PC-3 (cell line): Measurements from ENCODE around the gene DNM3. TPM values are rescaled to one million over a fixed set of nuclear protein-coding genes. Genes with fewer than 3 reads are reported as not detected.

Experiments used
- ATAC-seq: fragments of 200-7000 bp; cut with Tn5 transposase; 2 replicates; pipeline ENCODE4 v1.9.1; 2020; ENCODE audit warnings: mild to moderate bottlenecking, moderate library complexity
- BruUV-seq: library from RNA; stranded (reverse); fragments of 400-500 nt; replicated peaks from 2 replicates; lab custom pipeline; 2021; lab: Mats Ljungman, UMichigan
- CTCF ChIA-PET: fragments of 300-600 bp; sonication (Branson Sonifier 250); formaldehyde crosslinking; loops from one replicate; lab custom pipeline; 2022; ENCODE audit warnings: antibody characterized with exemption; lab: Charles Lee
- POLR2A ChIA-PET: fragments of 300-600 bp; sonication (Branson Sonifier 250); formaldehyde crosslinking; loops from one replicate; lab custom pipeline; 2022; ENCODE audit warnings: antibody characterized with exemption; ENCODE audit not compliant: unreplicated experiment; lab: Charles Lee
- DNase-seq: peaks from one replicate; pipeline ENCODE4 v3.0.0-alpha.2; 2015
- H2AFZ ChIP-seq: fragments of 300-600 bp; sonication (generic); 2 replicates; pipeline ENCODE4 v1.6.0; 2016; ENCODE audit warnings: antibody characterized with exemption, low read length
- H3F3A ChIP-seq: fragments of 300-600 bp; sonication (generic); one replicate; pipeline ENCODE4 v1.6.0; 2017; ENCODE audit warnings: antibody characterized with exemption, low read length, control low read depth, mild to moderate bottlenecking; ENCODE audit not compliant: unreplicated experiment
- H3K27ac ChIP-seq: fragments of 300-600 bp; sonication (generic); 2 replicates; pipeline ENCODE4 v1.5.1; 2016; ENCODE audit warnings: mild to moderate bottlenecking, low read length
- H3K27me3 ChIP-seq: fragments of 300-600 bp; sonication (generic); 2 replicates; pipeline ENCODE4 v1.6.1; 2016; ENCODE audit warnings: low read length, mixed read lengths
- H3K36me3 ChIP-seq: fragments of 300-600 bp; sonication (generic); 2 replicates; pipeline ENCODE4 v1.6.1; 2016; ENCODE audit warnings: low read depth, mixed run types, low read length, mixed read lengths
- H3K4me1 ChIP-seq: fragments of 300-600 bp; sonication (generic); 2 replicates; pipeline ENCODE4 v1.5.1; 2016; ENCODE audit warnings: low read length; ENCODE audit not compliant: insufficient read depth
- H3K4me2 ChIP-seq: fragments of 300-600 bp; sonication (generic); 2 replicates; pipeline ENCODE4 v1.6.0; 2016; ENCODE audit warnings: low read length
- H3K4me3 ChIP-seq: fragments of 300-600 bp; sonication (generic); 2 replicates; pipeline ENCODE4 v1.5.1; 2016; ENCODE audit warnings: mild to moderate bottlenecking, low read length, mixed read lengths
- H3K79me2 ChIP-seq: fragments of 300-600 bp; sonication (generic); 2 replicates; pipeline ENCODE4 v1.6.1; 2017; ENCODE audit warnings: low read length, mixed read lengths
- H3K9ac ChIP-seq: fragments of 300-600 bp; sonication (generic); 2 replicates; pipeline ENCODE4 v1.6.0; 2016; ENCODE audit warnings: mild to moderate bottlenecking, low read length
- H3K9me2 ChIP-seq: fragments of 300-600 bp; sonication (generic); replicated peaks from 2 replicates; pipeline ENCODE4 v1.6.1; 2016; ENCODE audit warnings: mixed run types, low read length, mixed read lengths
- H3K9me3 ChIP-seq: fragments of 300-600 bp; sonication (generic); 2 replicates; pipeline ENCODE4 v1.6.1; 2016; ENCODE audit warnings: low read length, mixed read lengths
- H4K20me1 ChIP-seq: fragments of 300-600 bp; sonication (generic); 2 replicates; pipeline ENCODE4 v1.6.1; 2016; ENCODE audit warnings: low read length, mixed read lengths
- EZH2 ChIP-seq: fragments of 300-600 bp; sonication (generic); IDR thresholded peaks from one replicate; pipeline ENCODE4 v1.6.1; 2017; ENCODE audit warnings: antibody characterized with exemption, mild to moderate bottlenecking, low read length; ENCODE audit not compliant: unreplicated experiment
- EZH2phosphoT487 ChIP-seq: fragments of 300-600 bp; sonication (generic); IDR thresholded peaks from 2 replicates; pipeline ENCODE4 v1.6.1; 2018; ENCODE audit warnings: mild to moderate bottlenecking, antibody characterized with exemption, low read length, borderline replicate concordance
- intact Hi-C: fragments of 100-400 bp; cut with micrococcal nuclease; formaldehyde crosslinking; loops from 2 replicates; pipeline ENCODE4 v1.9.0; 2023
- total RNA-seq: library from RNA; depleted of rRNA; stranded (reverse); fragments of >200 nt; gene quantifications from 2 replicates; pipeline ENCODE4 v1.2.3, GENCODE V29; 2014
- TF ChIP-seq, protein P1 (sequence below): fragments of 300-600 bp; sonication (generic); conservative IDR thresholded peaks from 2 replicates; pipeline ENCODE4 v1.5.1; 2017; ENCODE audit warnings: antibody characterized with exemption, low read depth, mild to moderate bottlenecking, low read length

DNM3 gene
- total RNA-seq, 1 experiment from 2014 or later: 0.98 TPM

- Histone ChIP-seq H3K79me2 (no peaks in the 10 kb centered on the region), H3F3A (no peaks in the 10 kb centered on the region), H3K4me1 (peaks cover 10% of the 10 kb centered on the region), H3K27me3 (no peaks in the 10 kb centered on the region), H3K27ac (no peak overlapping the region), H3K4me3 (no peak overlapping the region), H3K4me2 (no peak overlapping the region; the same call in 1 of the 2 replicates), H3K9me3 (no peaks in the 10 kb centered on the region), H3K9ac (no peak overlapping the region), H2AFZ (no peak overlapping the region), H3K36me3 (no peaks in the 10 kb centered on the region), H3K9me2 (0 out of 2 replicates have a peak, but pooled peaks cover 5% of the 10 kb centered on the region), H4K20me1 (no peaks in the 10 kb centered on the region)
- ATAC-seq (peak; percentile 50; the same call in 1 of the 2 replicates), DNase-seq (peak; percentile 38)
- no peak for TF ChIP-seq EZH2phosphoT487
- ChIA-PET POLR2A (no interaction called here), CTCF (no interaction called here)
- intact Hi-C loops: no loop called here
- no TSS peak for BruUV-seq
Measured at GRCh38 chr1:172287208-172287607, 445.9 kb downstream of the DNM3 start.

- intact Hi-C loops: no loop called here
- CTCF ChIA-PET: no interaction called here
- no TSS peak for BruUV-seq
Measured at GRCh38 chr1:172288581-172288980, 447.3 kb downstream of the DNM3 start.

DNA sequence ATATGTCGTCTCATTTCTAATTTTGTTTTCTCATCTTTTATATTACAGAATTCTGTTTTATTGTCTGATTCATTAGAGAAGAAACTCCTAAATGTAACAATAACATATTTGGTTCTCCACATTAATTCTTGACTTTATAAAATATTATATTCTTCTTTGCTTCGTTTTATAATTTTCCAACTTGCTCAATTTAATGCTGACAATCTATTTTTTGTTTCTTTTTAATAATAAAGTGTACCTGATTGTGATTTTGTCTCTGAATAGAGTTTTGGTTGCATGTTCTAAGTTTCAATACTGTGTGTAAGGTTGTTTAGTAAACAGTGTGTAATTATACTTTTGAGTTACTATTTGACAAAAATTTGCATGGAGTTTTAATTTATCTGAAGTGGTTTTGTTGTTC is 448.1 kb downstream of the DNM3 start:
- no peak overlapping the region for H3K9ac ChIP-seq
- no peaks in the 10 kb centered on the region for H3K36me3 ChIP-seq
- no peak overlapping the region for H3K4me3 ChIP-seq
- no TSS peak for BruUV-seq
- H3K27ac ChIP-seq: no peak overlapping the region
- H3K27me3 ChIP-seq: no peaks in the 10 kb centered on the region
- H3K9me2 ChIP-seq: 0 out of 2 replicates have a peak, but pooled peaks cover 5% of the 10 kb centered on the region
- ChIA-PET CTCF (no interaction called here), POLR2A (no interaction called here)
- H3K9me3 ChIP-seq: no peaks in the 10 kb centered on the region
- DNase-seq: no peak
- H3K4me2 ChIP-seq: no peak overlapping the region
- TF ChIP-seq EZH2 (no peak), EZH2phosphoT487 (no peak)
- TF ChIP-seq, protein P1, sequence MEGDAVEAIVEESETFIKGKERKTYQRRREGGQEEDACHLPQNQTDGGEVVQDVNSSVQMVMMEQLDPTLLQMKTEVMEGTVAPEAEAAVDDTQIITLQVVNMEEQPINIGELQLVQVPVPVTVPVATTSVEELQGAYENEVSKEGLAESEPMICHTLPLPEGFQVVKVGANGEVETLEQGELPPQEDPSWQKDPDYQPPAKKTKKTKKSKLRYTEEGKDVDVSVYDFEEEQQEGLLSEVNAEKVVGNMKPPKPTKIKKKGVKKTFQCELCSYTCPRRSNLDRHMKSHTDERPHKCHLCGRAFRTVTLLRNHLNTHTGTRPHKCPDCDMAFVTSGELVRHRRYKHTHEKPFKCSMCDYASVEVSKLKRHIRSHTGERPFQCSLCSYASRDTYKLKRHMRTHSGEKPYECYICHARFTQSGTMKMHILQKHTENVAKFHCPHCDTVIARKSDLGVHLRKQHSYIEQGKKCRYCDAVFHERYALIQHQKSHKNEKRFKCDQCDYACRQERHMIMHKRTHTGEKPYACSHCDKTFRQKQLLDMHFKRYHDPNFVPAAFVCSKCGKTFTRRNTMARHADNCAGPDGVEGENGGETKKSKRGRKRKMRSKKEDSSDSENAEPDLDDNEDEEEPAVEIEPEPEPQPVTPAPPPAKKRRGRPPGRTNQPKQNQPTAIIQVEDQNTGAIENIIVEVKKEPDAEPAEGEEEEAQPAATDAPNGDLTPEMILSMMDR: no peak
- H4K20me1 ChIP-seq: no peaks in the 10 kb centered on the region
- intact Hi-C loops: no loop called here
- no peaks in the 10 kb centered on the region for H3K79me2 ChIP-seq
- peaks cover 10% of the 10 kb centered on the region for H3K4me1 ChIP-seq
- ATAC-seq: no peak
- H2AFZ ChIP-seq: no peak overlapping the region
- H3F3A ChIP-seq: no peaks in the 10 kb centered on the region

More at GRCh38 chr1:172288581-172288980, 447.3 kb downstream of the DNM3 start:
- DNase-seq (no peak), ATAC-seq (no peak)
- Histone ChIP-seq H4K20me1 (no peaks in the 10 kb centered on the region), H3K27me3 (no peaks in the 10 kb centered on the region), H3K36me3 (no peaks in the 10 kb centered on the region), H3F3A (no peaks in the 10 kb centered on the region), H3K79me2 (no peaks in the 10 kb centered on the region), H2AFZ (no peak overlapping the region), H3K9me3 (no peaks in the 10 kb centered on the region), H3K4me1 (peaks cover 10% of the 10 kb centered on the region), H3K27ac (no peak overlapping the region), H3K4me3 (no peak overlapping the region), H3K4me2 (no peak overlapping the region), H3K9me2 (0 out of 2 replicates have a peak, but pooled peaks cover 5% of the 10 kb centered on the region), H3K9ac (no peak overlapping the region)
- POLR2A ChIA-PET: no interaction called here
- no peak for TF ChIP-seq EZH2
- TF ChIP-seq EZH2phosphoT487: no peak
